ENCODE measurements around the gene KLHL26.

KLHL26 gene

DNA sequence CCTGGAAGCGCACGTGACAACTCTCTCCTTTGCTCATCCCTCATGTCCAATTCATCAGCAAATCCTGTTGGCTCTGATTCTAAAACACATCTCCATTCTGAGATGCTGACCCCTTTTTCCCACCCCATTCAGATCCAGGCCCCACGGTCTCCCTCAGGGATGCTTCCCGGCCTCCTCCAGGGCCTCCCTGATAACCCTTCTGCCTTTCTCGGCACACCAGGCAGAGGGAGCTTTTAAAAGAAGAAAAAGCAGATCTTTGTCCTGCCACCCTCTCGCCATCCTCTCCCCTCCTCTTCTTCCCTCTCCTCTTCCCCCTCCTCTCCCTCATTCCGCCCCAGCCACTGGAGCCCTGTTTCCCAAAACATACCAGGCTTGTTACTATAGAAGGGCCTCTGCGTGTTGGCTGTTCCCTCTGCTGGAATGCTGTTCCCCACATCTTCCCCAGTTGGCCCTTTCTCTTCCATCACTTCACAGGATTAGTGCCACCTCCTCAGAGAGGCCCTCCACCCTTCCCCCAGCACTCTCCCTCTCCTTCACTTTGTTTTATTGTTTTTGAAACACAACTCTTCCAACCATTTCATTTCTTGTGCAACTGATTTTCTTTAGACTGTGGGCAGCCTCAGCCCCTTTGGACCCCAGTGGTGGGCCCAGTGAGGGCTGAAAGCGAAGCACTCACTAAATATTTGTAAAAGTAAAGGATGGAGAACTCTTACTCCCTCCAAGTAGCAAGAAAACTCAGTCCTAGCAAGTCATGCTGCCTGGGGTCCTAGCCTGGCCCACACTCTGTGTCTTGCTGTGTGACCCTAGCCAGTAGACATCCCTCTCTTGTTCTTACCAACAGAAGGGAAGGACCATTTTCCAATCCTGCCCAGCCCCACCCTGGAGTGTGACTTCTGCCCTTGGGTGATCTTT, 27.8 kb upstream of the KLHL26 start:
- Histone ChIP-seq H3K4me3 (no peak overlapping the region), H3K4me1 (peaks cover 33 to 56% (median 50%) of the 10 kb centered on the region in 10 experiments), H4K20me1 (peaks cover 0 to 93% (median 84%) of the 10 kb centered on the region in 11 experiments; a peak in 19 of 22 replicates), H3K27ac (no peak overlapping the region), H3K4me2 (no peak overlapping the region), H3K27me3 (peaks cover 98 to 100% (median 100%) of the 10 kb centered on the region in 11 experiments), H3K9ac (no peak overlapping the region), H3K36me3 (no peaks in the 10 kb centered on the region), H3K9me3 (replicated peaks in 1 of 11) (no peaks in the 10 kb centered on the region)
- TF ChIP-seq Cebpa-rat (IDR thresholded peaks at IDR 0.05): no peak

DNA sequence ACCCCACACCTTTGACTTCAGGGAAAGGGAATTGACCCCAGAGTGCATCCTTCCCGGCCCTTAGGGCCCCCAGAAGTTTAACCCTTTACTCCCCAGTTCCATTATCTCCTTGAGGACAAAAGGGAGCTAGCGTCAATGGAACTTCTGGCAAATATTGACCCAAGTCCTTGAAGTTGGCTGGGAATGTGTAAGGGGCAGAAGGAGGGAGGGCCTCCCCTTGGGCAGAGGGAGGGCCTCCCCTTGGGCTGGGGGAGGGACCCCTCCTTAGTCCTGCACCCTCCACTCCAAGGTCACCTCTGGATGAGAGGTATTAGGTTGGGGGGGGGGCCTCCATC, 27.1 kb upstream of the KLHL26 start:
- Histone ChIP-seq H3K27me3 (peaks cover 98 to 100% (median 100%) of the 10 kb centered on the region in 11 experiments), H3K27ac (no peak overlapping the region), H3K9me3 (replicated peaks in 1 of 11) (no peaks in the 10 kb centered on the region), H3K4me2 (peak overlapping the region in 4 of 11 experiments; percentile 86 to 94 (median 88); a peak in 4 of 22 replicates), H3K4me1 (peaks cover 33 to 56% (median 50%) of the 10 kb centered on the region in 10 experiments), H3K9ac (no peak overlapping the region), H3K4me3 (peak overlapping the region in 2 of 10 experiments; percentile 5 to 46; a peak in 1 of 20 replicates), H4K20me1 (peaks cover 0 to 93% (median 82%) of the 10 kb centered on the region in 11 experiments; a peak in 19 of 22 replicates), H3K36me3 (no peaks in the 10 kb centered on the region)
- no peak for TF ChIP-seq Cebpa-rat (IDR thresholded peaks at IDR 0.05)

DNA sequence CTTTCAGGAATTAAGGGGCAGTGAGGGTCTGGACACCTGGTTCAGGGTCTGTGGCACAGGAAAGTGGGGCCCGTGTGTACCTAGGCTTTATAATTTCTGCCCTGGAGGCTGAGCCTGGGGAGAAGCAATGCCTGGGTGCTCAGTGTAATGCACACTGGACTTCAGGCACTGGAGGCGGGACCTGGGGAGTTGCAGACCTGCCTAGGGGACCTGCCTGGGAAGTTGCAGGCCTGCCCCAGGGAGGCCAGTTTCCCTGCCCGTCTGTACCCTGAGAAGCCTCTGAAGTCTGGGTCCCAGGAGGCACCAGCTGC, 26.6 kb upstream of the KLHL26 start:
- Histone ChIP-seq H3K4me1 (peaks cover 33 to 55% (median 50%) of the 10 kb centered on the region in 10 experiments), H4K20me1 (peaks cover 0 to 88% (median 76%) of the 10 kb centered on the region in 11 experiments; a peak in 19 of 22 replicates), H3K4me3 (peak overlapping the region in 5 of 10 experiments; percentile 5 to 46 (median 42); a peak in 5 of 20 replicates), H3K27ac (no peak overlapping the region), H3K4me2 (peak overlapping the region in 10 of 11 experiments; percentile 29 to 94 (median 75); a peak in 16 of 22 replicates), H3K36me3 (no peaks in the 10 kb centered on the region), H3K9me3 (replicated peaks in 1 of 11) (no peaks in the 10 kb centered on the region), H3K9ac (0 out of 22 replicates have a peak overlapping the region, but pooled peaks of 1 of the 11 experiments have one; percentile 17), H3K27me3 (peaks cover 98 to 100% (median 100%) of the 10 kb centered on the region in 11 experiments)
- TF ChIP-seq Cebpa-rat (IDR thresholded peaks at IDR 0.05): no peak

DNA sequence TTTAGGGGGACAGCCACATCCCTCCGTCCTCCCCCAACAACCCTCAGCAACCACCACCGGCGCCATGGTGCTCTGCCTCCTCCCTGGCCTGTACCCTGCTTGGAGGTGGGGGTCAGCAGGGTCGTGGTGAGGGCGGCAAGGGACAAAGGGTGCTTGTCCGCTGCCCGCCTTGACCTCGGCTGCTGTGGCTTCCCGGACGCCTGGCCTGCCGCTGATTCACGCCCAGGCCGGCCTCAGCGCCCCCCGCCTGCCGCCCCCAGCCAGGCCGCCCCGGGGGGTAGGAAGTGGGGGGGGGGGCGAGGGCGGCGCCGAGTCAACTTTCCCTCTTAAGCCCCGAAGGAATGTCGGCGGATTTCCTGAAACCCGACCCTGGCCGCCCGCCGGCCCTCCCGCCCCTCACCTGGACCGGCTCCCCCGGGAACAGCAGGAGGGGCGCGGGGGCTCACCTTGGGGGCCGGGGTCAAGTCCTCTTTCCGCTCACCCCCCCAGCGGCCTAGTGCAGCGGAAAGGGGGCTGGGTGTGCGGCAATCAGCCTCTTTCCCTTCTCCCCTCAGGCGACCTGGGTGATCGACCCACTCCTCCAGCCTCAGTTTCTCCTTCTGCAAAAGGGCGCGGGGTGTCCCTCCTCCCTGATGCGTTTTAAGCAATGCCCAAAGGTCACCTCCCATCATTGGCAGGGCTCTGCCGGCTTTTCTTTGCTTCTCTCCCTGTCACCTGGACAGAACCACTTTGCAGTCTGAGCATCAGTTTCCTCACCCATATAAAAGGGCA, 26.1 kb upstream of the KLHL26 start:
- H3K9ac ChIP-seq: peak overlapping the region in 1 of 11 experiments; percentile 17; a peak in 1 of 22 replicates
- H3K27me3 ChIP-seq: peaks cover 98 to 100% (median 100%) of the 10 kb centered on the region in 11 experiments
- TF ChIP-seq Cebpa-rat (IDR thresholded peaks at IDR 0.05): no peak
- H3K27ac ChIP-seq: no peak overlapping the region
- H3K4me3 ChIP-seq: peak overlapping the region in 7 of 10 experiments; percentile 30 to 46 (median 36); a peak in 9 of 20 replicates
- H3K4me2 ChIP-seq: peak overlapping the region; percentile 46 to 94 (median 64); a peak in 21 of 22 replicates
- H4K20me1 ChIP-seq: peaks cover 0 to 83% (median 71%) of the 10 kb centered on the region in 11 experiments; a peak in 19 of 22 replicates
- 0 out of 22 replicates have a peak, but pooled peaks cover 0 to under 1% (median 0%) of the 10 kb centered on the region in 11 experiments for H3K9me3 ChIP-seq (replicated peaks in 1 of 11)
- peaks cover 32 to 49% (median 46%) of the 10 kb centered on the region in 10 experiments for H3K4me1 ChIP-seq
- H3K36me3 ChIP-seq: no peaks in the 10 kb centered on the region

DNA sequence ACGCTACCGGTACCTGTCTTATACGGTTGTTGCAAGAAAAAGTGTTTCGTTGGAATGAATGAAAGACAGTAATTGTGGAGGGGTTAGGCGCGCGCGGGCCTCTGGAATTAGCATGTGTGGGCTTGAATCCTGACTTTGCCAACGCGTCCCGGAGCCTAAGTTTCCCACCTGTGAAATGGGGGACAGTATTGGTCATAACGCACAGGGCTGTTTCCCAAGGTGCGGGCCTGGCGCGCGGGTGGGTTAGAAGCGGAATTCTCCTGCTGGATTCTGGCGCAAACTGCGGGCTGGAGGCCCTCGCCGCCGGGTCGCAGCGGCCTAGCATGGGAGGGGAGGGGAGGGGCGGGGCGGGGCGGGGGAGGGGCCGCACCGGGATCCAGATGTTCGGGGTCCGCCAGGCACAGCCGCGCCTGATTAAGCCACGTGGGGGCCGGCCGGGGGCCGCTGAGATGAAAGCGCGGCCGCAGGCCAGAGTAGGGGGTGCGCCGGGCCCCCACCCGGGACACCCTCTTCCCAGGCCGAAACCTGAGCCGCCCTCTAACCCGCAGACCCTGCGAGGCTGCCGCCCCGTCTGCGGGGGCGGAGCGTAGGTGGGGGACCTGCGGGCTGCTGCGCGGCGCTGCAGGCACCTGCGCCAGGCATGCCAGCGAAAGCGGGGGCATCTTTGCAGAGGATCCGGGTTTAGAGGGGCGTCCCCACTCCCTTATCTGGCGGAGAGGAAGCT, 25.3 kb upstream of the KLHL26 start:
- Histone ChIP-seq H3K4me1 (peaks cover 26 to 42% (median 40%) of the 10 kb centered on the region in 10 experiments), H3K36me3 (no peaks in the 10 kb centered on the region), H4K20me1 (peaks cover 0 to 75% (median 64%) of the 10 kb centered on the region in 11 experiments; a peak in 19 of 22 replicates), H3K9ac (peak overlapping the region in 1 of 11 experiments; percentile 54; a peak in 1 of 22 replicates), H3K4me3 (peak overlapping the region in 9 of 10 experiments; percentile 30 to 69 (median 58); a peak in 16 of 20 replicates), H3K27me3 (peaks cover 96 to 100% (median 99%) of the 10 kb centered on the region in 11 experiments), H3K9me3 (replicated peaks in 1 of 11) (peaks cover 0 to 6% (median 0%) of the 10 kb centered on the region in 11 experiments; a peak in 3 of 22 replicates), H3K4me2 (peak overlapping the region; percentile 86 to 94 (median 87)), H3K27ac (no peak overlapping the region)
- TF ChIP-seq Cebpa-rat (IDR thresholded peaks at IDR 0.05): no peak

DNA sequence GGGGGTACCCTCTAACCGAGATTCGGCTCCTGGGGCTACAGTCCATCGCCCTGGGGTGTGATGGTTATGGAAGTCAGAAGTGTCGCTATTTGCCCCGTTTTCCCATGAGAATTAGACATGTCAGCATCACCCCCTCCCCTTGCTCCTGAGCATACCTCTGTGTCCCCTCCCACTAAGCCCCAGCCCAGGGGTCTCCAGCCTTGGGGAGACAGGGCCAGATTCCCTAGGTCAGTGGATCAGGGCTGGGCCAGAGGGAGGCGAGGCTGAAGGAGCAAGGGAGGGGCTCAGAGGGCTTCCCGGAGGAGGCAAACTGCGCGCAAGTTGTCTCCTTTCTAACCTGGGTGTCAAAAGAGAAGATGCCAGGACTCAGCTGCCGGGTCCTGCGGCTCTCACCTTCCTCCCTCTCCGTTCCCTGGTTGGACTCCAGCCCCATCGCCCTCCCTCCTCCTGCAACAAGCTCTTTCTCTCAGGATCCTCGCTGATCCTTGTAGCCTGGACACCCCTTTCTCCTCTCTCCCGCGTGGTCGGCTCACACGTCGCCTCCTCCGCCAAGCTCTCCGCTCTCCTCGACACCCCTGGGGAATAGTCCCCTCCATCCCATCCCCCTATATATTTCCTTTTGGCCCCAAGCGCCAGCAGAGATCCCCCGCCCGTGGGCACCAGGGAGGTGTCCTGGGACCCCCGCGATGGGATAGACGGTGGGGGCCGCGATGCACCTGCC, 24.6 kb upstream of the KLHL26 start:
- H3K27me3 ChIP-seq: peaks cover 89 to 100% (median 96%) of the 10 kb centered on the region in 11 experiments

DNA sequence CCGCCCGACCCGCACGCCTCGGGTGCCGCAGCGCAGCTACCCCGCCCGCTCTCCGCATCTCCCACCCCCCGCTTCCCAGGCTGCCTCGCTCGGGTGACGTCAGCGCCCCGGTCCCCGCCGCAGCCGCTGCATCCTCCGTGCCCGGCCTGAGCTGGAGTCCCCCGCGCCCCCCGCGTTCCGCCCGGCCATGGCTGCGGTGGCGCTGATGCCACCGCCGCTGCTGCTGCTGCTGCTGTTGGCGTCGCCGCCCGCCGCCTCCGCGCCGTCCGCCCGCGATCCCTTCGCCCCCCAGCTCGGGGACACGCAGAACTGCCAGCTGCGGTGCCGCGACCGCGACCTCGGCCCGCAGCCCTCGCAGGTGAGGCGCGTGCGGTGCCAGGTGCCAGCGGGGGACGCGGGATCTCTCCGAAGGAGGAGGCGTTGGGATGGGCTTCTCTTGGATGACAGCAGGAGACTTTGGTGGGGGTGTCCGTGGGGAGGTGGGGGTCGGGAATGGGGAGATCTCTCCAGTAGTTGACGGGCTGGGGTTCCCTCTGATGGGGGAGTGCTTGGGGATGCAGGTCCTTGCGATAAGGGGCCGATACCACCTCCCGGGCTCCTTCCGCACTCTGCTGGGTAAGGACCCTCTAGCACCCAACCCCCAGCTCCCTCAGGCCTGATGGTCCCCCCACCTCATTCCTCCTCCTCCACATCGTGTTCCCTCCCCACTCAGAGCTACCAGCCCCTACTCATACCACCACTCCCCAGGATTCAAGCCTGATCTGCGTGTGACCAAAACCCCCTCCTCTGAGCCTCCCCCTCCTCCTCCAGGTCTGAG, 23.8 kb upstream of the KLHL26 start, which contains the start of gene TMEM59L:
TSS of gene TMEM59L (plus strand) at position 99 of the 817 bp plus-strand sequence. CDS start at position 188, 89 bp downstream.
- no peaks in the 10 kb centered on the region for H3K36me3 ChIP-seq
- peaks cover 0 to 66% (median 56%) of the 10 kb centered on the region in 11 experiments; a peak in 19 of 22 replicates for H4K20me1 ChIP-seq
- H3K4me2 ChIP-seq: peak within 1 kb of the TSS; percentile 86 to 94 (median 87)
- H3K9ac ChIP-seq: peak within 1 kb of the TSS in 6 of 11 experiments; percentile 15 to 54 (median 38); a peak in 5 of 22 replicates
- peaks cover 82 to 99% (median 88%) of the 10 kb centered on the region in 11 experiments for H3K27me3 ChIP-seq
- H3K27ac ChIP-seq: no peak within 1 kb of the TSS
- no peak for TF ChIP-seq Cebpa-rat (IDR thresholded peaks at IDR 0.05)
- H3K4me3 ChIP-seq: peak within 1 kb of the TSS; percentile 40 to 69 (median 58)
- peaks cover 26 to 35% (median 33%) of the 10 kb centered on the region in 10 experiments for H3K4me1 ChIP-seq
- H3K9me3 ChIP-seq (replicated peaks in 1 of 11): peaks cover 0 to 21% (median 12%) of the 10 kb centered on the region in 11 experiments; a peak in 16 of 22 replicates

More for the DNA sequence above, 24.6 kb upstream of the KLHL26 start:
- no peak for TF ChIP-seq Cebpa-rat (IDR thresholded peaks at IDR 0.05)
- Histone ChIP-seq H4K20me1 (peaks cover 0 to 74% (median 63%) of the 10 kb centered on the region in 11 experiments; a peak in 19 of 22 replicates), H3K27ac (no peak overlapping the region), H3K4me3 (peak overlapping the region; percentile 40 to 69 (median 58)), H3K9ac (peak overlapping the region in 6 of 11 experiments; percentile 15 to 54 (median 38); a peak in 5 of 22 replicates), H3K9me3 (replicated peaks in 1 of 11) (peaks cover 0 to 13% (median 5%) of the 10 kb centered on the region in 11 experiments; a peak in 15 of 22 replicates), H3K36me3 (no peaks in the 10 kb centered on the region), H3K4me2 (peak overlapping the region; percentile 86 to 94 (median 87)), H3K4me1 (peaks cover 26 to 41% (median 39%) of the 10 kb centered on the region in 10 experiments)
